Measurements from ENCODE around the gene RANGRF. TPM values are rescaled to one million over a fixed set of nuclear protein-coding genes. Genes with fewer than 3 reads are reported as not detected.
"Not testable (repeated sequence)": the region's sequence is repeated elsewhere in the genome, so short reads cannot be mapped to it uniquely, and the experiment has no call there.

The RANGRF gene
- total RNA-seq (2014; rRNA removed; shearing (Covaris generic)), result 10.7 and 14.9 TPM in 2 replicates

DNA sequence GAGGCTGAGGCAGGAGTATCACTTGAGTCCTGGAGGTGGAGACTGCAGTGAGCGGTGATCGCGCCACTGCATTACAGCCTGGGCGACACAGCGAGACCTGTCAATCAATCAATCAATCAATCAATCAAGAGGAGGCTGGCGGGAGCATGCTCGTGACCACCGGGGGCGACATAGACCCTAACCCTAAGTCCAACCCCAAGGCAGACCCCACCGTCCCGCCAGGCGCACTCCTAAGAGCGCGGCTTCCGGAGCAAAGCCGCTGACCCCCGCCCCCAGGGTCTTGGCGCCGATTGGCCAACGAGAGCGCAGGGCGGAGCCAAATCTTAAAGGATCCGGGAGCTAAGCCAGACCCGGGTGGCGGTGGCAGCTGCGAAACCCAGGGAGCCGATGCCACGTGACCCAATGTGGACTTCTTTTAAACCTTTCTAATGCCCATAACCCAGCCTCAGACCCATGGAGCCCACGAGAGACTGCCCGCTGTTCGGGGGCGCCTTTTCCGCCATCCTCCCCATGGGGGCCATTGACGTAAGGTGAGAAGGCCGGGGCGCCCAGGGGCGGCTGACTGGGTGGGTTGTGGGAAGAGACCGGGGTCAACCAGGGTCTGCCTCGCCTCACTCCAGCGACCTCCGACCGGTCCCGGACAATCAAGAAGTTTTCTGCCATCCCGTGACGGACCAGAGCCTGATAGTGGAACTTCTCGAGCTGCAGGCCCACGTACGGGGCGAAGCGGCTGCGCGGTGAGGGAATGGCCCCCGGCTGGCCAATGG is at the start of gene RANGRF:
RANGRF (plus strand) TSS at position 335 of the 767 bp plus-strand sequence; CDS start at position 454, 119 bp downstream.
- peak; percentile 81 for DNase-seq (ENCODE audit: low read depth)

GRCh38 chr17:8243827-8244226 is 44.6 kb upstream of the RANGRF start:
- no peak for DNase-seq (ENCODE audit: low read depth)

DNA sequence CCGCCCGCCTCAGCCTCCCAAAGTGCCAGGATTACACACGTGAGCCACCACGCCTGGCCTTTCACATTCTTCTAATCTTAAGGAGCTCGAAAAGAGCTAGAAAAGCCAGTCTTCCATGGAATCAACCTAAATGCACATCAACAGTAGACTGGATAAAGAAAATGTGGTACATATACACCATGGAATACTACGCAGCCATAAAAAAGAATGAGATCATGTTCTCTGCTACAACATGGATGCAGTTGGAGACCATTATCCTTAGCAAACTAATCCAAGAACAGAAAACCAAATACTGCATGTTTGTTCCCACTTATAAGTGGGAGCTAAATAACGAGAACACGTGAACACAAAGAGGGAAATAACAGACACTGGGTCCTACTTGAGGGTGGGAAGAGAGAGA is 43.7 kb upstream of the RANGRF start:
- DNase-seq (ENCODE audit: low read depth), result no peak

GRCh38 chr17:8248751-8249607 is 39.5 kb upstream of the RANGRF start, which contains the start of gene PFAS:
TSS of gene PFAS (plus strand) at chr17:8249289. CDS start at chr17:8253938, 4,649 bp downstream.
- peak; percentile 87 for DNase-seq (ENCODE audit: low read depth)

GRCh38 chr17:8249621-8250500 is 38.6 kb upstream of the RANGRF start:
- DNase-seq (ENCODE audit: low read depth), result no peak

GRCh38 chr17:8251411-8251810 is 37.1 kb upstream of the RANGRF start:
- DNase-seq (ENCODE audit: low read depth), result not testable (repeated sequence)

DNA sequence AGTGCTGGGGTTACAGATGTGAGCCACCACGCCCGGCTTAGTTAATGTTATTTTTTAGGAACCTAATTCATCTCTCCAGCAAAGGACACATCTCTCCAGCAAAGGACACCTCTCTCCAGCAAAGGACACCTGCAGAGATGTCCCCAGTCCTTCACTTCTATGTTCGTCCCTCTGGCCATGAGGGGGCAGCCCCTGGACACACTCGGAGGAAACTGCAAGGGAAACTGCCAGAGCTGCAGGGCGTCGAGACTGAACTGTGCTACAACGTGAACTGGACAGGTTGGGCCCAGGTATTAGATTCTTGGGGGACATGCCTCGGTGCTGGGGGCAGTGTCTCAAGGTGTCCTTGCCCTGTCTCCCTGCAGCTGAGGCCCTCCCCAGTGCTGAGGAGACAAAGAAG is 34.7 kb upstream of the RANGRF start:
- no peak for DNase-seq (ENCODE audit: low read depth)

DNA sequence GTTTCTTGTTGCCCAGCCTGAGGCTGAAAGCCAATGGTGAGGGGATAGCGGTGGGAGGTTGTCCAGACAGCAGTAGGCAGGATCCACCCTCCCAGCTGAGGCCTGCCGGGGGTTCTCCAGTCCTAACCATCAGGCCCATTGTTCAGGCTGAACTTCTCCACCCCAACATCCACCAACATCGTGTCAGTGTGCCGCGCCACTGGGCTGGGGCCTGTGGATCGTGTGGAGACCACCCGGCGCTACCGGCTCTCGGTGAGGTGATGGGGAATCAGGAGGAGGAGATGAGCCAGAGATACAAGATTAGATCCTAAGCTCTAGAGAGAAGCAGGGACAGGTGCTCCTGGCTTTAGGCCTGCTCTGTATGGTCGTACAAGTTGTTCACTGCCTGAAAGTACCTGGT is 33.6 kb upstream of the RANGRF start:
- no peak for DNase-seq (ENCODE audit: low read depth)

DNA sequence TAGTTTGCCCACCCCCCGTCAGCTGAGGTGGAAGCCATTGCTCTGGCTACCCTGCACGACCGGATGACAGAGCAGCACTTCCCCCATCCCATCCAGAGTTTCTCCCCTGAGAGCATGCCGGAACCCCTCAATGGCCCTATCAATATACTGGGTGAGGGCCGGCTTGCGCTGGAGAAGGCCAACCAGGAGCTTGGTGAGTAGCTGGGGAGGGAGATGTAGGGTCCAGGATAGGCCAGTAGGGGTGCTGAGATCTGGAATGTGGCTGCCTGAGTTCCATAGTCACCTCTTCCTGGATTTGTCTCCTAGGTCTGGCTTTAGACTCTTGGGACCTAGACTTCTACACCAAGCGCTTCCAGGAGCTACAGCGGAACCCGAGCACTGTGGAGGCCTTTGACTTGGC is 33.0 kb upstream of the RANGRF start:
- DNase-seq (ENCODE audit: low read depth), result no peak

DNA sequence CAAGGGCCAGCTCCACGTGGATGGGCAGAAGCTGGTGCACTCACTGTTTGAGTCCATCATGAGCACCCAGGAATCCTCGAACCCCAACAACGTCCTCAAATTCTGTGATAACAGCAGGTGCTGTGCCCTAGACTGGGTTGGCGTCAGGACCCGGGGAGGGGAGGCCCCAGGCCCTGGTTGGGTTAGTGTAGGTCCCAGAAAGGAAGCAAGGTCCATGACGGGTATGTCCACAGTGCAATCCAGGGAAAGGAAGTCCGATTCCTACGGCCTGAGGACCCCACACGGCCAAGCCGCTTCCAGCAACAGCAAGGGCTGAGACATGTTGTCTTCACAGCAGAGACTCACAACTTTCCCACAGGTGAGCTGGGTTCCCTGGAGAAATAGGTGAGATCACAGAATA is 32.2 kb upstream of the RANGRF start:
- no peak for DNase-seq (ENCODE audit: low read depth)

DNA sequence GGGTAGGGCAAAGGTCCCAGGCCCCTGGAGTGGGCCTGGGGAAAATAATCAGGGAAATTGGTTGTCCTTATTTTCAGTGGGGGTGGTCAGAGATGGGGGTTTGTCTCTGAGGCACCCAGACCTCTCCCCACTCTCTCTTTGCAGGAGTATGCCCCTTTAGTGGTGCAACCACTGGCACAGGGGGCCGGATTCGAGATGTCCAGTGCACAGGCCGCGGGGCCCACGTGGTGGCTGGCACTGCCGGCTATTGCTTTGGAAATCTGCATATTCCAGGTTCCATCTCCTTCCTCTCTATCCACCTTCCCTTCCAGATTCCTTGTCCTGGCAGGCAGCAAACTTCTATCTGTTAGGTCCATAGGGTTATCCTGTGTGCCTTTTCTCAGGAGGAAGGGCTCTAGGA is 31.8 kb upstream of the RANGRF start:
- no peak for DNase-seq (ENCODE audit: low read depth)

DNA sequence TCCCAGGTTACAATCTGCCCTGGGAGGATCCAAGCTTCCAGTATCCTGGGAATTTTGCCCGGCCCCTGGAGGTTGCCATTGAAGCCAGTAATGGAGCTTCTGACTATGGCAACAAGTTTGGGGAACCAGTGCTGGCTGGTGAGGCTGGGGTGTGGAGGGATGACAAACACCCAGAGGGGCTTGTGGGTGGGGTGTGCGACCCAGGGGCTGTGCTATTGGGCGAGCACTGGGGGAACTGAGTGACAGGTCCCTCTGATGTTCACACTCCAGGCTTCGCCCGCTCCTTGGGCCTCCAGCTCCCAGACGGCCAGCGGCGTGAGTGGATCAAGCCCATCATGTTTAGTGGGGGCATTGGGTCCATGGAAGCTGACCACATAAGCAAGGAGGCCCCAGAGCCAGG is 30.7 kb upstream of the RANGRF start:
- no peak for DNase-seq (ENCODE audit: low read depth)

GRCh38 chr17:8264320-8264719 is 24.1 kb upstream of the RANGRF start:
- no peak for DNase-seq (ENCODE audit: low read depth)

- no peak for DNase-seq (ENCODE audit: low read depth)
These were observed 23.5 kb upstream of the RANGRF start for GRCh38 chr17:8264836-8265542.

DNA sequence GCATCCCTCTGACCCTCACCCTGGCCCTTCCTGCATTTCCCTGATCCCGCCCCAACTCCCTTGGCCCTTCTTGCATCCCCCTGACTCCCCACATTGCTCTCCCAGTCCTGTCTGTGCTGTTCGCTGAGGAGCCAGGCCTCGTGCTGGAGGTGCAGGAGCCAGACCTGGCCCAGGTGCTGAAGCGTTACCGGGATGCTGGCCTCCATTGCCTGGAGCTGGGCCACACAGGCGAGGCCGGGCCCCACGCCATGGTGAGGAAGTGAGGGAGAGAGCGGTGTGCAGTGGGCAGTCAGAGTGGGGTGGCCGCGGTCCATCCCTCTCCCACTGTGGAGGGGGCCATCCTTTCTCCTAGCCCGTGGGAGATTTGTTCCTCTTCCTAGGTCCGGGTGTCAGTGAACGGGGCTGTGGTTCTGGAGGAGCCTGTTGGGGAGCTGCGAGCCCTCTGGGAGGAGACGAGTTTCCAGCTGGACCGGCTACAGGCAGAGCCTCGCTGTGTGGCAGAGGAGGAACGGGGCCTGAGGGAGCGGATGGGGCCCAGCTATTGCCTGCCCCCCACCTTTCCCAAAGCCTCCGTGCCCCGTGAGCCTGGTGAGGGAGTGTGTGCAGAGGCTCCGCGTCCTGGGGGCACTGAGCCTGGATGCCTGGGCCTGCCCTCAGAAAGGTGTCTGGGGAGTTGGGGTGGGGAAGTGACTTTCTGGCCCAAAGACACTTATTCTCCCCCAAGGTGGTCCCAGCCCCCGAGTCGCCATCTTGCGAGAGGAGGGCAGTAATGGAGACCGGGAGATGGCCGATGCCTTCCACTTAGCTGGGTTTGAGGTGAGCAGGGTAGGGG is 21.6 kb upstream of the RANGRF start:
- DNase-seq (ENCODE audit: low read depth), result no peak

- DNase-seq (ENCODE audit: low read depth), result no peak
These were observed 20.9 kb upstream of the RANGRF start for GRCh38 chr17:8267480-8268147.

DNA sequence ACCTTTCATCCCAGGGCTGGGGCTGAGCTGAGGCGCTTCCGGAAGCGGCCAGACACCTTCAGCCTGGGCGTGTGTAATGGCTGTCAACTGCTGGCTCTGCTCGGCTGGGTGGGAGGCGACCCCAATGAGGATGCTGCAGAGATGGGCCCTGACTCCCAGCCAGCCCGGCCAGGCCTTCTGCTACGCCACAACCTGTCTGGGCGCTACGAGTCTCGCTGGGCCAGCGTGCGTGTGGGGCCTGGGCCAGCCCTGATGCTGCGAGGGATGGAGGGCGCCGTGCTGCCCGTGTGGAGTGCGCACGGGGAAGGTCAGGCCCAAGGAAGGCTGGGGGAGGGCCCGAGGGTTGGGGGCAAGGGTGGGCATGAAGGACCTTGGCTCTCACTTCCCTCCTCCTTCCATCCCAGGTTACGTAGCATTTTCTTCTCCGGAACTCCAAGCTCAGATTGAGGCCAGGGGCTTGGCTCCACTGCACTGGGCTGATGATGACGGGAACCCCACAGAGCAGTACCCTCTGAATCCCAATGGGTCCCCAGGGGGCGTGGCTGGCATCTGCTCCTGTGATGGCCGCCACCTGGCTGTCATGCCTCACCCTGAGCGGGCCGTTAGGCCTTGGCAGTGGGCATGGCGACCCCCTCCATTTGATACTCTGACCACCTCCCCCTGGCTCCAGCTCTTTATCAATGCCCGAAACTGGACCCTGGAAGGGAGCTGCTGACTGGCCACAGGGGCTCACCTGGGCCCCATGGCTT is 19.7 kb upstream of the RANGRF start:
- DNase-seq (ENCODE audit: low read depth), result no peak

GRCh38 chr17:8272421-8272820 is 16.0 kb upstream of the RANGRF start:
- DNase-seq (ENCODE audit: low read depth), result no peak

- DNase-seq (ENCODE audit: low read depth), result no peak
These were observed 14.5 kb upstream of the RANGRF start for GRCh38 chr17:8273884-8274444.
